GM19468 (cell line): ENCODE measurements around the gene GNAS.
"Not testable (repeated sequence)": the region's sequence is repeated elsewhere in the genome, so short reads cannot be mapped to it uniquely, and the experiment has no call there.

Experiments used
- ATAC-seq: cut with Tn5 transposase; IDR thresholded peaks from one replicate; pipeline ENCODE4 v1.9.1; 2021; ENCODE audit warnings: mild to moderate bottlenecking, moderate library complexity, moderate number of reproducible peaks; ENCODE audit not compliant: unreplicated experiment; ENCODE audit errors: extremely low read depth

The GNAS gene

DNA sequence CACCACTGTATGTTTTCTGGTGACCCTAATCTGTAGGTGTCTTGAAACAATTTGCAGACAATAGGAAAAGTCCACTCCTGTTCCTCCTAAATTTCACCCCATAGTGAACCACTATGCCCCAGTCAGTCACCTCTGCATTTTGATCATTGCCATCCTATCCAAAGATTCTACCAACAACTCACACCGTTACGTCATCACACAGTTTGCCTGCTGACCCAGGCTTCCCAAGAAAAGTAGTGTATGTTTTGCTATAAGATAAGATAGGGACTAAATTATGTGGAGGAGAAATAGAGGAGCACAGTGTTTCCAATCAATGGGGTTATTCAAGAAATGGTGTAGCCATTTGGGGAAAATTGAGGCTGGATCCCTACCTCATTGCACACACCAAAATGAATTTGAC, 58.8 kb downstream of the GNAS start:
- no peak for ATAC-seq

GRCh38 chr20:58911970-58912369, 59.5 kb downstream of the GNAS start:
- no peak for ATAC-seq

GRCh38 chr20:58913079-58913478, 60.6 kb downstream of the GNAS start:
- no peak for ATAC-seq

- ATAC-seq: no peak
Measured at GRCh38 chr20:58918621-58919020, 66.1 kb downstream of the GNAS start.

GRCh38 chr20:58921564-58921963, 69.0 kb downstream of the GNAS start:
- no peak for ATAC-seq

DNA sequence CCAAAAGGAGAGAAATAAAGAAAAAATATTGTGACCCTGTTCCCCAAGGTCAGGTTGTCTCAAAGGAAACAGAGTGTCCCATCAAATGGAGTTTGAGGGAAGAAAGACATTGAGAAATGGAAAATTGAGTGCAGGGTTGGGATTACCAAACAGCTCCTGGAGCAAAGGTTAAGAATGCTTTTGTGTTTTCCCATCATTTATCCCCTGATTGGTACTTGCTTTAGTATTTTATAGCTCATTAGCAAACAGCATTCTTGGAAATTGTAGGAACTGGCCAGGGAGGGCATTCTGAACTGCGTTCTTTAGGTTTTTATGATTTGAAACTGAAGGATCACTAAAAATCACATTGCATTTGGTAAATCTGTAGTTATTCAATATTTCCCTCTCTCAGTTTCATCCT, 69.5 kb downstream of the GNAS start:
- no peak for ATAC-seq

DNA sequence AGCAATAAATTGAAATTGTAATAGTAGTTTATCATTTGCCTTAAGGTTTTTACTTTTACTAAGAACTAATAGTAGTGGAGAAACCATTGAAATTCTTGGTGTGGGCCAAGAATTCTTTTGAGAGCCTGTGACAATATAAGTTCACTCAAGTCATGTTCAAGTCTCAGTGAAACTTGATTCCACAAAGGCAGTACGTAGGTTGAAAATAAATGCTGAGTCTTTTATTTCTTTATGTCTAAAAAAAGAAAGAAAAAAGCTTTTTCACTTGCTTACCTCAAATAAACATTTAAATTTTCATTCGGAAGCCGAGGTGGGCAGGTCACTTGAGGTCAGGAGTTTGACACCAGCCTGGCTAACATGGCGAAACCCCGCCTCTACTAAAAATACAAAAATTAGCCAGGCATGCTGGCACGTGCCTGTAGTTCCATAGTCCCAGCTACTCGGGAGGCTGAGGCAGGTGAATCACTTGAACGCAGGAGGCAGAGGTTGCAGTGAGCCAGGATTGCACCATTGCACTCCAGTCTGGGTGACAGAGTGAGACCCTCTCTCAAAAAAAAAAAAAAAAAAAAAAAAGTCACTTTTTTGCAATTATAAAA, 70.7 kb downstream of the GNAS start:
- no peak for ATAC-seq

DNA sequence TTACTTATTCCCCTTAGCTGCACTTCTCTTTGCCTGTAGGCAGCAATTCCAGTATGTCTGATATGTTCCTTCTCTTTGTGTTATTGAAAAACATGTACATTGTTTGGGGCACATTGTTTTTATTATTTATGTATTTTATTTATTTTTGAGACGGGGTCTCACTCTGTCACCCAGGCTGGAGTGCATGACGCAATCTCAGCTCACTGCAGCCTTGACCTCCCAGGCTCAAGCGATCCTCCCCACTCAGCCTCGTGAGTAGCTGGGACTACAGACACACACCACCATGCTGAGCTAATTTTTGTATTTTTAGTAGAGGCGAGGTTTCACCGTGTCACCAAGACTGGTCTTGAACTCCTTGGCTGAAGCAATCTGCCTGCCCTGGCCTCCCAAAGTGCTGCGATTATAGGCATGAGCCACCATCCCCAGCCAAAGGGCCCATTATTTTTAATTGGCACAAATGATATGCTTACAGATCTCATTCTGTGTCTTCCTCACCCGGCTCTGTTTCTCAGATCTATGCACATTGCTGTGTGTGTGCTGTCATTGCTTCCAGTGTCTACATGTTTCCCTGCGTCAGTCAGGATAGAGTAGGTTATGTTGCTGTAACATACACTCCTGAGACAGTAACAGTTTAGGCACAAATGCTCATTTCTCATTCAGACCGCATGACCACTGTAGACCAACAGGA, 74.4 kb downstream of the GNAS start:
- no peak for ATAC-seq

DNA sequence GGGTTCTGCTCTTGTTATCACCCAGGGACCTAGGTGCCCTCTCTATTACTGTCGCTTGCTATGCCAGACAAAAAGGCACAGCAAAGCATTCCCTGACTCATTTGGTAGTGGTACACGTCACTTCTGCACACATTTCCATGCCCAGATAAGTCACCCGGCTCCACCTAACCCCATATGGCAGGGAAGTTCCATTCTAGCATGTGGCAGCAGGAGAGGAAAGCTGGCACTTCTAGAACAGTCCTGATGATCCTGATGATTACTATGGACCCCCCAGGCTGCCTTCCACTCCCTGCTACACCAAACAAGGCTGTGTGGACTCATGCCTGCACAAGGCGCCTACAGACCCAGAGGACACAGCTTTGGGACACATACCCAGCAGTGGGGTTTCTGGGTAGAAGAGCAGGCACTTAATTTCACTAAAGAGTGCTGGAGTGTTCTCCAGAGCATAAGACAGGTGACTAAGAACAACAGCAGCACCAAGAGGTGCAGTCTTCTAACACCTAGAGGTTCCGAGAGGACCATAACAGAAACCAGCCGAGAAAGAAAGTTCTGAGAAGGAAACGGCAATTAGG, 75.1 kb downstream of the GNAS start:
- no peak for ATAC-seq

GRCh38 chr20:58930496-58930895, 78.0 kb downstream of the GNAS start:
- no peak for ATAC-seq

DNA sequence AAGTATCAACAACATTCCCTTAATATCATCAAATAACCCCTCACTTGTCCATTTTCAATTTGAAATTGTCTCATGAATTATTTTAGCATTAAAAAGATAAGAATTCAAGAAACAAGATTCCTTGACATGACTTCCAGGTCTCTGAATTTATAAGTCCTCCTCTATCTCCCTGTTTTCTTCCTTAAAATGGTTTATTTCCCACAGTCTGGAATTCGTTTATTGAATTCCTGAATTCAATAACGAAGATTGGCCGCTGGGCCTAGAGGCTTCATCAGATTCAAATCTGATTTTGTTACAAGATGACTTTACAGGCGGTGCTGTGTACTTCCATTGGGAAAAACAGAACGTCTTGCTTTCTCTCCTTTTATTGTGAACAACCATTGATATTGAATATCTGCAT, 79.7 kb downstream of the GNAS start:
- no peak for ATAC-seq

- no peak for ATAC-seq
Measured at GRCh38 chr20:58938078-58938477, 85.6 kb downstream of the GNAS start.

GRCh38 chr20:58938541-58938940, 86.0 kb downstream of the GNAS start:
- no peak for ATAC-seq

DNA sequence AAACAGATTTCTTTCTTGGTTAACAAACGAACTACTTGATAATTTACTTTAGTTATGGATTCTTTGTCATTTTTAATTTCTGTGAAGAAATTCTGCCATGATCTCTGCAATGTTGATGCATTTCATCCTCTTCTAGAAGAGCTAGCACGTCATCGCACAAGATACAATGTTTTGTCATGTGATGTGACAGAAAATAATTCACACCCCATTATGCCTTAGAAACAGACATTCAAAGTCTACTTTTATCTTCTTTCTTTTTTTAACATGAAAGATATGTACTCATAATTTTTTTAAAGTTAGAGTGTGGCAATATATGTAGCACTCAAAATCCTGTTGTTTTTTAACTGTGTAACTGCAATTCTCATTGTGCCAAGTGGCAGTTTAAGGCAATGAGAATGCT, 89.0 kb downstream of the GNAS start:
- ATAC-seq: no peak

GRCh38 chr20:58942549-58942948, 90.0 kb downstream of the GNAS start:
- no peak for ATAC-seq

DNA sequence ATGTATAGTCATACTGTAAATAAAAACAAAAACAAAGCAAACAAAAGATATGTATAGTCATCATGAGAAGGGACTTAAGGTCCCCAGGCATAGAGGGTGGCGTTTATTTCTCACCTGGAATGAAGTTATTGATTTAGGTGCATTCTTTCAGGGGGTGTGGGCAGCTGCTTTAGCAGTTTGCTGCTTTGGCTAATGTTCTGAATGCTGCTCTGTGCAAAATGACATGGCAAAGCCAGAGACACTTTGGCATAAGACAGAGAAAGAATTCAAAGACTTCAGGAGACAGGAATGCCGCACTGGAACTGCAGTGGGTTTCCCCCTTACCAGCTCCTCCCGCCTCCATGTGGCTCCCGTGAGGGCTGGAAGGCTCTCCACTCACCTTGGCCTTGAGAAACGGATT, 92.1 kb downstream of the GNAS start:
- ATAC-seq: no peak

DNA sequence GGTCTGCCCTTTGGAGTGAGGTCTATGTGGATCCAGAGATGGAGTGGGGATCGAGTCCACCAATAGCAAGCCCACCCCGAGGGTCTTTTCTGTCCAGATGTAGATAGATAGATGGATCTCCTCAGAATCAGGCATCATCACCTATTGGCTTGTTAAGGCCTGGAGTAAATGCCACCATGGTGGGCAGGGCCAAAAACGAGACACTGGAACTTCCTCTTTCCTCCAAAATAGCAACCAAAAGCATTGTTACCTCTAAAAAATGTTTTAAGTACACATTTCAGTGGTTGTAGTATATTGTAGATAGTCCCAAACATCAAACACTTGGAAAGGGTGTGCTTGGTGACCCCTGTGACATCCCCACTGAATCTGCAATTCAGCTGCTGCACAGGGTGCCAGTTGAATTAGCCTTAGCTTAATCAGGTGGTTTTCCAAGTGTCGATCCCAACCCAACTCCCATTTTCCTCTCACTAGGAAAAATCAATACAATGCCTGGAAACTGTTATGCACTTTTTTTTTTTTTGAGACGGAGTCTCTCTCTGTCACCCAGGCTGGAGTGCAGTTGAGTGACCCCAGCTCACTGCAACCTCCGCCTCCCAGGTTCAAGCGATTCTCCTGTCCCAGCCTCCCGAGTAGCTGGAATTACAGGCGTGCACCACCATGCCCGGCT, 93.6 kb downstream of the GNAS start:
- ATAC-seq: no peak

DNA sequence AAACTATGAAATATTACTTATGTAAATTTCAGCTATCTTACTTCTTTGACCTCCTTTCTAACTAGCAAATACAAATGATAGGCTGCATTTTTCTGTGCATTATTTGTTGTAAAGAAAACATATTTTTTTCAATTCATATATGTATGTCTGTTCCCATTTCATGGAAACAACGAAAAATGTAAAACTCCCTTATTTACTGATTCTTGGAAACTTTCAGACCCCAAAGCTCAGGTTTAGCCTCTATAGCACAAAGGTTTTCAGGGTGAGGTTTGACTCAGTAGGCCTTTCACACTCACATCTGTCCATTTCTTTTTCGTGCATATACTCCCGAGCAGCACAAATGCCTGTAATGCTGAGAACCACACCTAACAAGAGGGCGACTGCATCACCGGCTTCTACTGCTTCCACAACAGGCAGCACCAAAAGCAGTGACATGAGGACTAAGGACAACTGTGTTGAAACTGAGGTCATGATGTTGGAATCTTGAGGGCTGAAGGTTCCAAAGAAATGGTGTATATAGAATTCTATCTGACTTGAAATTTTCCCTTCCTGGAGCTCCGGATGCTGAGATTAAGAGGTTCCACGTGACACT, 95.4 kb downstream of the GNAS start:
- not testable (repeated sequence) for ATAC-seq

DNA sequence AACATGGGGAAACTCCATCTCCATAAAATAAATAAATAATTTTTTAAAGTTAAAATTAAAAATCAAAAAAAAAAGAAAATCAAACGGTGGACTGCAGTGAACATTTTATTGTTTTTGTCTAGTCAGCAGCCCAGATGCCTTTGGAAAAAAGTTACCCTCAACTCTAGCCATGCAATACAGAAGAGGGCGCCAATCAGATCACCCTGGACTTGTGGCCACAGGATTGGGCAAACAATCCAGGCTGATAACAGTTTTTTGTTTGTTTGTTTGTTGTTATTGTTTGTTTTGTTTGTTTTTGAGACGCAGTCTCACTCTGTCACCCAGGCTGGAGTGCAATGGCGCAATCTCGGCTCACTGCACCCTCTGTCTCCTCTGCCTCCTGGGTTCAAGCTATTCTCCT, 98.1 kb downstream of the GNAS start:
- no peak for ATAC-seq

GRCh38 chr20:58953050-58953449, 100.5 kb downstream of the GNAS start:
- no peak for ATAC-seq

GRCh38 chr20:58956078-58956477, 103.6 kb downstream of the GNAS start:
- no peak for ATAC-seq
